ENCODE measurements around the gene PCLO.

The PCLO gene

DNA sequence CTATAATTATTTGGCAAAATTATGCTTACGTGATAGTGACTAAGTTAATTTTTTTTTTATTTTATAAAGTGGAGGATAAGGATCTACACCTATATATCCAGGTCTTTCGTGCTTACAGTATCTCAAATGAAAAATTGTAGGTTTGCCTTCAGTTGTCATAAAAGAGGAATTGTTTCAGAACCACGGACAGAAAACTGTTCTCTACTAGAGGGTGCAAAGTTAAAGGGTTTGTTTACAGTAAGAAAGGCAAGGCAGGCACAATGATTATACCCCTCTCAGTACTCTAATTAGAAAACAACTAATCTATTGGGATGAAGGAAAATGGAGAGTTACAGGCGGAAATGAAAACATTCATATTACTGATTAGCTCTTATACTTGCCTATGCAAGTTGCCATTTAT is 1.5 kb downstream of the PCLO start:
- TF ChIP-seq, protein P1, sequence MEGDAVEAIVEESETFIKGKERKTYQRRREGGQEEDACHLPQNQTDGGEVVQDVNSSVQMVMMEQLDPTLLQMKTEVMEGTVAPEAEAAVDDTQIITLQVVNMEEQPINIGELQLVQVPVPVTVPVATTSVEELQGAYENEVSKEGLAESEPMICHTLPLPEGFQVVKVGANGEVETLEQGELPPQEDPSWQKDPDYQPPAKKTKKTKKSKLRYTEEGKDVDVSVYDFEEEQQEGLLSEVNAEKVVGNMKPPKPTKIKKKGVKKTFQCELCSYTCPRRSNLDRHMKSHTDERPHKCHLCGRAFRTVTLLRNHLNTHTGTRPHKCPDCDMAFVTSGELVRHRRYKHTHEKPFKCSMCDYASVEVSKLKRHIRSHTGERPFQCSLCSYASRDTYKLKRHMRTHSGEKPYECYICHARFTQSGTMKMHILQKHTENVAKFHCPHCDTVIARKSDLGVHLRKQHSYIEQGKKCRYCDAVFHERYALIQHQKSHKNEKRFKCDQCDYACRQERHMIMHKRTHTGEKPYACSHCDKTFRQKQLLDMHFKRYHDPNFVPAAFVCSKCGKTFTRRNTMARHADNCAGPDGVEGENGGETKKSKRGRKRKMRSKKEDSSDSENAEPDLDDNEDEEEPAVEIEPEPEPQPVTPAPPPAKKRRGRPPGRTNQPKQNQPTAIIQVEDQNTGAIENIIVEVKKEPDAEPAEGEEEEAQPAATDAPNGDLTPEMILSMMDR (IDR thresholded peaks at IDR 0.05; ENCODE audit: extremely low read depth, insufficient read depth, missing control alignments), result no peak
- in situ Hi-C loops (cut with MboI; ENCODE audit: low pct_unique_long_range_greater_than_20kb, low sequenced_read_pairs, unreplicated experiment), result no loop called here
- no peak for DNase-seq (ENCODE audit: low spot score)

DNA sequence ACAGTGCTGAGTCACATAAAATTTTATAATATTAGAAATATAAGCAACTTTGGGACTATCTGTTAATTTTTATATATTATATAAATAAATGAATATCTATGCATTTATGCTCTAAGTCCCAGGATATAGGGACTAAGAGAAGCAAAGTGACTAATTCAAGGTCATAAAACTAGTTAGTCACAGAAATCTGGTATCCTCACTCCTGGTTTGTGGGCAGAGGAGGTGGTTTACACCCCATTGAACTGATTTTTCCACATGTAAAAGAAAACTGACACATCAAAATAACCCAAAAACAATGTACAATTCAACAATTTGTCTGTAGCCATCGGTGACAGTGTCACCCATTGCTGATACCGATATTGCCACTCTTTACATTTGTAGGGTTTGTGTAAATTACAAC is 3.0 kb downstream of the PCLO start:
- in situ Hi-C loops (cut with MboI; ENCODE audit: low pct_unique_long_range_greater_than_20kb, low sequenced_read_pairs, unreplicated experiment), result no loop called here
- DNase-seq (ENCODE audit: low spot score), result no peak
- TF ChIP-seq, protein P1 (IDR thresholded peaks at IDR 0.05; ENCODE audit: extremely low read depth, insufficient read depth, missing control alignments), result no peak

DNA sequence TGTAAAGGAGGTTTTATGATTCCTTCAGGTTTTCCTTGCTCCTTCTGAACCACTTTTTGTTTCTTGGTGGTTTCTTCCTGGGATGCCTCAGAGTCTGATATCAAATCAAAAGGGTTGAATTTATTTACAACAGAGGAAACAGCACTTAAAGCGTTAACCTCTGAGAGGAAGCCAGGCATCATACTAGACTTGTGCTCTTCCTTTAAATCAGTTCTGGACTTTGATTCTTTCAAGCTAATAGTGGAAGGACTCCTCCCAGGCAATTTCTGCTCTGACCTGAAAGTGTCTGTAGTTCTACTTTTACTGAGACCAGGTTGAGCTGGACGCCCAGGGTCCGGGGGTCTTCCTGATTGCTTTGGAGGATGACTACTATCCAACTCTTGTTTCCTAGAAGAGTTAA is 6.7 kb downstream of the PCLO start:
- in situ Hi-C loops (cut with MboI; ENCODE audit: low pct_unique_long_range_greater_than_20kb, low sequenced_read_pairs, unreplicated experiment), result no loop called here

DNA sequence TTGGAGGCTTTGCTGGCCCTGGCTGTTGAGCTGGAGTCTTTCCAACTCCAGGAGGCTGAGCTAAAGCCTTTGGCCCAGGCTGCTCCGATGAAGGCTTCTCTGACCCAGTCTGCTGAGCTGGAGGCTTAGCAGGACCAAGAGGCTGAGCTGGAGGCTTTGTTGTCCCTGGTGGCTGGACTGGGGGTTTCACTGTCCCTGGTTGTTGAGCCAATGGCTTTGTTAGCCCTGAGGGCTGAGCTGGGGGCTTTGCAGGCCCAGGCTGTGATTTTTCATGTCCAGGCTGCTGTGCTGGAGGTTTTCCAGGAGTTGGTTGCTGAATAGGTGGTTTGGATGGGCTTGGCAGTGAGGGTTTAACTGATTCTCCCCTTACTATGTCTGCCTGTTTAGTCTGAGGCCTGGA is 7.3 kb downstream of the PCLO start:
- DNase-seq (ENCODE audit: low spot score), result no peak
- in situ Hi-C loops (cut with MboI; ENCODE audit: low pct_unique_long_range_greater_than_20kb, low sequenced_read_pairs, unreplicated experiment), result no loop called here
- TF ChIP-seq, protein P1 (IDR thresholded peaks at IDR 0.05; ENCODE audit: extremely low read depth, insufficient read depth, missing control alignments), result no peak

More for the DNA sequence above, 6.7 kb downstream of the PCLO start:
- TF ChIP-seq, protein P1 (IDR thresholded peaks at IDR 0.05; ENCODE audit: extremely low read depth, insufficient read depth, missing control alignments), result no peak
- DNase-seq (ENCODE audit: low spot score), result no peak

DNA sequence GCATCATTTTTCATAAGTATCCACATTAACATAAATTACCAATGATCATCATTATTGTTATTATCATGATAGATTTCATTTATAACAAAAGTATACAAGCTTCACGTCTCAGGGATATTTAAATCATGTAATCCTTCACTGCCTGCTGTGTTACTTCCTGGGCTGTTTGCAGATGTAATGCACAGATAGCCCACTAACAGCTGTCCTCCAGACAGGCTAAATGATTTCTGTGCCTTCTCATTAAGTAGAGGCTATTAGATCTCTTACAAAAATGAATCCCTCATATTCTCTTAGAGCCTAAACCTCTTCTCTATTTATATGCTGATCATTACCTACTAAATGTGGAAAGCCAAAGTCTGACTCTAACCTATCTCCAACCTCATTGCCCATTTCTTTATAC is 9.3 kb downstream of the PCLO start:
- TF ChIP-seq, protein P1 (IDR thresholded peaks at IDR 0.05; ENCODE audit: extremely low read depth, insufficient read depth, missing control alignments), result no peak
- no peak for DNase-seq (ENCODE audit: low spot score)
- in situ Hi-C loops (cut with MboI; ENCODE audit: low pct_unique_long_range_greater_than_20kb, low sequenced_read_pairs, unreplicated experiment), result no loop called here

DNA sequence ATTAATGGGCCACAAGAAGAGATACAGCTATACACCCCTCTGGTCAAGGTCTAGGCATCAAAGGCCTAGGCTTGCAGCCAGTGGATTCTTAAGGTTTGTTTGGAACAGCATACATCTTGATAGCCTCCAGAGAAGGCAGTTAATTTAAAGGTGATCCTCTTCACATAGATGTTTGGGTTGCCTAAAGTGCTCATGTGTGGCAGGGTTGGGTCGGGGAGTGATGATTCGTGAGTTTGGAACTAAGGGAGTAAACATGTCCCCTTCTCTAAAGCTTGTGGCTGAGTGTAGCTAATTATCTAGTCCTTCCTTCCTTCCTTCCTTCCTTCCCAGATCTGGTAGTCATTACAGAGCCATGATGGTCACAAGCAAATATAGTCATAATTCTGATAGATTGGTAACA is 12.4 kb downstream of the PCLO start:
- DNase-seq (ENCODE audit: low spot score), result no peak
- in situ Hi-C loops (cut with MboI; ENCODE audit: low pct_unique_long_range_greater_than_20kb, low sequenced_read_pairs, unreplicated experiment), result no loop called here
- TF ChIP-seq, protein P1 (IDR thresholded peaks at IDR 0.05; ENCODE audit: extremely low read depth, insufficient read depth, missing control alignments), result no peak

DNA sequence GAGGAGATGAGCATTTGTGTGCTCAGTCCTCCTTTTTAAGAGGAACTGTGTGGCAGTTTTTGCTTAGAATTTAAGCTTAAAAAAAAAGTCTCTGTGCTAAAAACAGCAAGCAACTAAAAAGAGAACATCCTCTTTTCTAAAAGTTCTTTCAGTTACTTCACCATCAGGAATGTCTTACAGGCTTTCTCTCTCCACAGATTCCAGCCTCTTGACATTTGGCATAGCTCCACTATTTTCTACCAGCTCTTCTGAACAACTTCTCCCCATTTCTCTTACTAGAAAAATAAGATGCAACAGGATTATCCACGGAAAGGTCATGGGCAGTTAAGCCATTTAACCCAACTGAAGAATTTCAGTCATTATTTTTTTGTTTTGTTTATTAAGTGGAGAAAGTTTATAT is 13.2 kb downstream of the PCLO start:
- no peak for DNase-seq (ENCODE audit: low spot score)
- in situ Hi-C loops (cut with MboI; ENCODE audit: low pct_unique_long_range_greater_than_20kb, low sequenced_read_pairs, unreplicated experiment), result no loop called here
- TF ChIP-seq, protein P1 (IDR thresholded peaks at IDR 0.05; ENCODE audit: extremely low read depth, insufficient read depth, missing control alignments), result no peak

Measured in GM13977 (cell line).